HT-29 (cell line): Measurements from ENCODE around the gene GPR3. TPM values are rescaled to one million over a fixed set of nuclear protein-coding genes. Genes with fewer than 3 reads are reported as not detected.
"Not testable (repeated sequence)": the region's sequence is repeated elsewhere in the genome, so short reads cannot be mapped to it uniquely, and the experiment has no call there.

Experiments used
- DNase-seq: peaks from one replicate; pipeline ENCODE4 v3.0.0-alpha.2; 2015; ENCODE audit warnings: low spot score
- total RNA-seq: library from RNA; depleted of rRNA; stranded (reverse); fragments of >200 nt; shearing (Covaris generic); gene quantifications from 2 replicates; pipeline ENCODE4 v1.2.3, GENCODE V29; 2014

Gene GPR3
- total RNA-seq, 1 experiment from 2014 or later: 2.1 TPM

DNA sequence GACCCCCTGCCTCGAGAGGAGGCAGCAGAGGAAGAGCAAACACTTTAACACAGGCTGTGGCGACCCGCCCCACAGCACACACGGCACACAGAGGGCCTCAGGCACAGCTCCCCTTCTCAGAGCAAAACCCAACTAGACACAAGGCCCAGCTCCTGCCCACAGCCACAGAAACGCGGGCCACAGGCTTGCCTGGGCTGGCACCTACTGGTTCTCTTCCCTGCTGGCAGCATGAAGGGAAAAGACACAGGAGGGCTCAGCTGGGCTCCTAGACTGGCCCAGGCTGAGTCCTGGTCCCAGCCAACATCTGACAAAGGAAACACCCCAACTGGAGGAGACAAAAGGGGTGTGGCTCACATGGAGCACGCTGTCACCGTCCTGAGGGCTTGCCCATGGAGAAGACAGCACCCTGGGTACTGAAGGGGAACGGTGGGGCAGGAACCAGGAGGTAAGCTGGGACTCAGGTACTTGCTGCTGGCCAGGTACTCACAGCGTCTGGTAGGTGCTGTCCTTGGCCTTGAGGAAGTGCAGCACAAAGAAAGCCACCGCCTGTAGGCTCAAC is 12.8 kb upstream of the GPR3 start:
- DNase-seq: no peak

DNA sequence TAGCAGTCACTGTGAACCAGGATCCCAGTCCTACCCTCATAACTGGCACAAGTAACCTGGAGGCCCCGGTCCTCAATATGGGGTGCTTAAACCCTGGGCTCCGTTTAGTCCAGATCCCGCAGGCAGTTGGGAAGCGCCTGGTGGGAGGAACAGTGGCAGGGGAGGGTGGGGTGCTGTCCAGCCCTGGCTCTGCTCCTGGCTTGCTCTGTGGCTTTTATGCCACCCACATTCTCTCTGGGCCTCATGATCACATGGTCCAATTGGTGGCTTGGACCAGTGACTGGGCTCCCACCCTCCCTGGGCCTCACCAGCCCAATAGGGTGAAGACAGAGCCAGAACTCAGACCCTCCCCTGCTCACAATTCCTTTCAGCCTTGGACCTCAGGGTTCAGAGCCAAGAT is 12.2 kb upstream of the GPR3 start:
- no peak for DNase-seq

DNA sequence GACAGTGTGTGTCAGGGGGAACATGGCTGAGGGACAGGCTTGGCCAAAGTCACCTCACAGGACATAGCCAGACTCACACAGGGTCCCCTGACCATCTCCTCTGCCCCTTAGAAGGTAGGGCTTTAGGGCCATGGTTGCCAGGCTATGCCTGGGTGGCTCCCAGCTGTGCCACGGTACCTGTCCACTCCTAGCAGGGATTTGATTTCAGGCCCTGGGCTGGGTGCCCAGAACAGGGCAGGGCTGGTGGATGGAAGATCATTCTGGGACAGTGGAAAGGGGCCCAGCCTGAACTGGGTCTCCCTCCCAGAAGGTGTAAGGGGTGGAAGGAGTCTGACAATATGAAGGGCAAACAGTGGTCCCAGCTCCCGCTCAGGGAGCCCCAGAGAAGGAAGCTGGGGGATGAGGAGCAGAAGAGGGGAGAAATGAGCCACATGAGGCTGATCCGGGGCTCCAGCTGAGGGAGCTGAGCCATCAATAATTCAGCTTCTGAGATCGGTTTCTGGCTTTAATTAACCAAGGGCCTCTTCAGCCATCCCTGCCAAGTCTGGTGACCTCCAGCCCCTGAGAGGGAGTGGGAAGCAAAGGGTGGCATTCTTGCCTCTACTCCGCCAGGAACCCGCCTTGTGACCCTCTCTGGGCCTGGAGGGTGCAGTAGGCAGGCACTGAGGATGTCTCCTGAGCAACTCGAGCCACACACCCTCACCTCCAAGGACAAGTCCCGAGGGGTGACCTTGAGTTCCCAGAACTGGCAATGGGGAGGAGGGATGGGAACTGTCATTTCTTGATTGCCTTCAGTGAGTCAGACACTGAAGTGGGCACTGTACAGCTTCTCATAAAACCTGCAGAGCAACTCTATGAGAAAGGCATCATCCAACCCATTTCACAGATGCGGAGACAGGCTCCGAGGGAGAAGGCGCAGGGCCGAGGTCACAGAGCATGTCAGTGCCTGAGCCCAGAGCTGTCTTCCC is 11.4 kb upstream of the GPR3 start:
- DNase-seq: no peak

DNA sequence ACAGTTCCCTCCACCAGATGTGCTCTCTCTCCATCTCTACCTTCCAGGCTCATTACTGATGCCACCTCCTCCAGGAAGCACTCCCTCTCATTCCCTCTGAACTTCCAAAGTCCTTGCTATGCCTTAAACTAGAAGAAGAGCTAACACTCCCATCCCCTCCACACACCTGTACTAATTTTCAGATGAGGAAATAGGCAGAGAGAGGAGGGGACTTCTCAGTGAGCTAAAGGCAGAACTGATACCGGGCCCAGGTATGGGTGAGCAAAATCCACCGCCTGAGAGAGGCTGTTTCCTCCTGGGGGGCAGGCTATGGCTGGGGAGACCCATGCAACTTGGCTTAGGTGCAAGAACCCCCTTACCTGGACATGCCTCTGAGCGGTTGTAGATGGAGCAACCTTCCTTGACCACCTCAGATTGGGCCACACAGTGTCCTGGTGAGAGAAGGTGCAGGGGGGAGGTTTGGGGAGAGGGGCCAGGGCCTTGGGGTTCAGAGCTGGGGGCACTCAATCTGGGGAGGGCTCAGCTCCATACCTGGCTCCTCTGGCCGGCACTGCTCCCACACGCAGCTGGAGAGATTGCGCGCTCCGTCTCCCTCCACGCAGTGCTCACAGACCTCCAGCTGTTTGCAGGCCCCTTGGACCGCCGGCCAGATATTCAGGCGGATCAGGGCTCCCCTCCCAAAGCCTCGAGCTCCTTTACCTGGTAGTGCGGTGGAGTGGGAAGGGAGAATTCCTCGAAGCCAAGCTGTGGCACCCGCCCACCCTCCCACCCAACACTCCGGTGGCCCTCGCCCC is 10.3 kb upstream of the GPR3 start:
- DNase-seq: no peak

DNA sequence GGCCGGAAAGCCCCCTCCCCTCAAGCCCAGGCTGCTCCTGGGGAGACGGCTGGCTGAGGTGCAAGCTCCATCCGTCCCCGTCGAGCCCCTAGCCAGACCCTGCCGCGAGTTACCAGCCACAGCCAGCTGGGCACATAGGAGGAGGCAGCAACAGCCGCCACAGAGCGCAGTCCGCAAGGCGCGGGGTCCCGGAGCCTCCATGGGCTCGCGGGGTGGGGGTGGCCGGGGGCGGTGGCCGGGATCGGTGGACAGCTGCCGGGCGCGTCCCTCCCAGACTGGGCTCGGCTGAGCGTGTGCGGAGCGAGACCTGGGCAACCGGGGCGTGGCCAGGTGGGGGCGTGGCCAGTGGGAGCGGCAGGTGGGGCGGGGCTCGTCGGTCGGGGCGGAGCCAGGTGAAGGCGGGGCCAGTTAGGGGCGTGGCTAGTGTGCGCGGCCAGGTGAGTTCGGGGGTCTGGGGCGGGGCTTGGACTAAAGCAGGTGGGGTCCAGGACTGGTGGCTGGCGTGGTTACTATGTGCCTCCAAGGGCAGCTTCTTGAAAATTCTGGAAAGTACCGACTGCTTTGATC is 9.3 kb upstream of the GPR3 start, which contains the start of gene CD164L2:
Gene CD164L2, minus strand, starts transcription at position 295 of the 567 bp plus-strand sequence. Its CDS starts 94 bp downstream, at position 201.
- peak; percentile 65 for DNase-seq

DNA sequence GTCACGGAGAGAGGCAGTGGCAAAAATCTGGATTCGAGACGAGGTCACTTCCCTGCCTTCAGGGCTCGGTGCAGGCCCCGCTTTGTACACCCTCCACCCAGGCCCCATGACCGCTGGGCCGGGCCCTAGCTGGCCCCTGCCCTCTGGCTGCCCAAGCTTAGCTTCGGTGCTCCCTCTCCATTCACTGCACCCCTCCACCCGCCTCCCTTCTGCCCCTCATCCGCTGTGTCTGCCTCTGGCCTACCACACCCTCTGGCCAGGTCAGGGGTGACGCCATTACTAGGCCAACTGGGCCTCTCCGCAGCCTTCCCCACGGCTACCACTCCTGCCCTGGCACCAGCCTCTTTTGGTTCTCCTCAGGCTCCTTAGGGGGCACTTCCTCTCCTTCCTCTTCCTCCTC is 8.8 kb upstream of the GPR3 start:
- no peak for DNase-seq

DNA sequence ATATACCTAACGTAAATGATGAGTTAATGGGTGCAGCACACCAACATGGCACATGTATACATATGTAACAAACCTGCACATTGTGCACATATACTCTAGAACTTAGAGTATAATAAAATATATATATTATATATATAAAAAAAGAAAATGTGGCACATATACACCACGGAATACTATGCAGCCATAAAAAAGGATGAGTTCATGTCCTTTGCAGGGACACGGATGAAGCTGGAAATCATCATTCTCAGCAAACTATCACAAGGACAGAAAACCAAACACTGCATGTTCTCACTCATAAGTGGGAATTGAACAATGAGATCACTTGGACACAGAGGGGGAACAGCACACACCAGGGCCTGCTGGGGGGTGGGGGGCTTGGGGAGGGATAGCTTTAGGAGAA is 7.6 kb upstream of the GPR3 start:
- not testable (repeated sequence) for DNase-seq

DNA sequence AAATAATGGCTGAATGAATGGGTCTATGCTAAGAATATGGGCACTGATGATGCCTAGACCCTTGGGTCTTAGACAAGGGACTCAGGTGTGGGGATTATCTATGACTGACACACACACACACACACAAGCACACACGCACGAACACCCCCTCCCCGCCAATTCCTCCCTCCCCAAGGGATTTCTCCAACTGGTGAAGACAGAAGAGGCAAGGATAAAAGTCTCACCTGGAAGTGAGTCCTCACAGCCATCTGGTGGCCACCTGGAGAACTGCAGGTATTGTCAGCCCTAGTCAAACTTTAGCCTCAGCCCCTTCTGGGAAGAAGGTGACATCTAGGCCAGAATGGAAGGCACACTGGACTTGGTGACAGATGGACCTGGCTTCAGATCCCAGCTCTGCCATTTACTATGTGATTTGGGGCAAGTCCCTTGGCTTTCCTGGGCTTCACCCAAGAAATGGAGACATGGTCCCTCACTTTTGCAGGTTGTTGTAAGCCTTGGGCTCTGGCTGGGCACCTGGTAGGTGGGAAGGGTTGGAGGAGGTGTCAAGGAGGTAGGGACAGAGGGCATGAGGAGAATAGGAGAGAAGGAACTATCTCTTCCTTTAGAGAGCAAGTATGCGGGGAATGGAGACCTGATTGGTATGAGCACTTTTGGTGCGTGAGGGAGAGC is 4.0 kb upstream of the GPR3 start:
- DNase-seq: peak; percentile 90

DNA sequence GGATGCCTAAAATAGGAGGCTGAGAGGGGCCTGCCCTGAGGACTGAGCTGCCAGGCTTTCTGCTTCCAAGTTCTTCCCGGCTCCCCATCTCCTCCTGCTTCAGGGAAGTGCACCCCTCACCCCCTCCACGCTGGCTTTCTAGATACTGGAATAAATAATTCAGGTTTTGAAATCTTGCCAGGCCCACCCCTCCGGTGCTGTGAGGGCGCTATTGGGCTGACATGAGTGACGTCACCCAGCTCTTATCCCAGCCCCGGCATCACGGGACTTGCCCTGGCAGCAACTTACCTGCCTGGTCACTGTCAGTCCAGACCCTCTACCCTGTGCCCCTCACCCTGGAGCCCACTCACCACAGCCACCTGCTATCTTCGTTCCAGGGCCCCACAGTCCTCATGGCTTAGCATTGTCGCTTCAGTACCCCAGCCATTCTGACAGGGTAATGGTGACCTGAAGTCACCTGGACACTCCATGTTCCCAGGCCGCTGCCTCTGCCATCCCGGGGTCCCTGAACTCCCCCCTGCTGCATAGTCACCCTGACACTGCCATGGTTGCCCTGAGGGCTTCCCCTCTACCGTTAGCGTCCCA is 819 bp upstream of the GPR3 start:
- peak; percentile 64 for DNase-seq

DNA sequence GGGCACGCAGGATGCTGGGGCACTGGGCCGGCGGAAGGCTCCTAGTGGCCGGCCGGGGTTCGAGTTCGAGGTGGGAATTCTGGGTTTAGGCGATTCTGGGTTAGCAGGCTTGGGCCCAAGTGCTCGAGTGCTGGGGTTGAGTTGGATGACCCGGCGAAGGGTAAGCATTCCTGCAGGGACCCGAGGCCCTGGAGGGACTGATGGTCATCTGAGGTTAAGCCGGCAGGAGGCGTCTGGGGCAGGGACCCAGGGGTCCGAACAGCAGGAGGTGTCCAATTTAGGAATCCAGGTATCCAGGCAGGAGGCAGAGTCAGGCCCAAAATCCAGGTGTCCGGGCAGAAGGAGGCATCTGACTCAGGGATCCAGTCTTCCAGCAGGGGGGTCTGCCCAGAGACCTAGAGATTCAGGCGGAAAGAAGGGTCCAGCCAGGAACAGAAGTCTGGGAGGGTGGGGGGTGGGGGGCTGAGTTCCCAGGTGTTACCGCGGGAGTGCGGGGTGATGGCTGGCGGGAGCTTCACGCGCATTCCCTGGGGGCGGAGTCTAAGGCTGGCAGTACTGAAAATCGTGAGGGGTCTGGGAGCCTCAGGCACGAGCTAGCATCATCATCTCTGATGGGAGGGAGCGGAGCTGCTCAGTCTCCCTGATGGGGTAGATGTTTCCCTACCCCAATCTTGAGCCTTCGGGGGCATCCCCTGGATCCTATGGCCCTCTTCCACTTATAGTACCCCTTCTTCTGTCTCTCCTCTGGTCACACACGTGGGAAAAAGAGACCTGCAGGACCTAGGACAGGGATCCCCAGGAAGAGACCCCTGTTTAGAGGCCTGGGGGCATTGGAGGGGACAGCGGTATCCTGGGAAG is 585 bp downstream of the GPR3 start:
- DNase-seq: peak; percentile 41

DNA sequence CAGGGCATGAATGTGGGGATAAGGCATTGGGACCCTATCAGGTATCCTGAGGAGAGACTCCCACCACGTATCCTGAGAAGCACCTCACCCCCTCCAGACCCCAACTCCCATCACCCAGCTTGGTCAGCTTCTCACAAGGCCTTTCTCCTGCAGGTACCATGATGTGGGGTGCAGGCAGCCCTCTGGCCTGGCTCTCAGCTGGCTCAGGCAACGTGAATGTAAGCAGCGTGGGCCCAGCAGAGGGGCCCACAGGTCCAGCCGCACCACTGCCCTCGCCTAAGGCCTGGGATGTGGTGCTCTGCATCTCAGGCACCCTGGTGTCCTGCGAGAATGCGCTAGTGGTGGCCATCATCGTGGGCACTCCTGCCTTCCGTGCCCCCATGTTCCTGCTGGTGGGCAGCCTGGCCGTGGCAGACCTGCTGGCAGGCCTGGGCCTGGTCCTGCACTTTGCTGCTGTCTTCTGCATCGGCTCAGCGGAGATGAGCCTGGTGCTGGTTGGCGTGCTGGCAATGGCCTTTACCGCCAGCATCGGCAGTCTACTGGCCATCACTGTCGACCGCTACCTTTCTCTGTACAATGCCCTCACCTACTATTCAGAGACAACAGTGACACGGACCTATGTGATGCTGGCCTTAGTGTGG is 1.3 kb downstream of the GPR3 start:
- DNase-seq: no peak

DNA sequence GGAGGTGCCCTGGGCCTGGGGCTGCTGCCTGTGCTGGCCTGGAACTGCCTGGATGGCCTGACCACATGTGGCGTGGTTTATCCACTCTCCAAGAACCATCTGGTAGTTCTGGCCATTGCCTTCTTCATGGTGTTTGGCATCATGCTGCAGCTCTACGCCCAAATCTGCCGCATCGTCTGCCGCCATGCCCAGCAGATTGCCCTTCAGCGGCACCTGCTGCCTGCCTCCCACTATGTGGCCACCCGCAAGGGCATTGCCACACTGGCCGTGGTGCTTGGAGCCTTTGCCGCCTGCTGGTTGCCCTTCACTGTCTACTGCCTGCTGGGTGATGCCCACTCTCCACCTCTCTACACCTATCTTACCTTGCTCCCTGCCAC is 1.8 kb downstream of the GPR3 start:
- DNase-seq: no peak

DNA sequence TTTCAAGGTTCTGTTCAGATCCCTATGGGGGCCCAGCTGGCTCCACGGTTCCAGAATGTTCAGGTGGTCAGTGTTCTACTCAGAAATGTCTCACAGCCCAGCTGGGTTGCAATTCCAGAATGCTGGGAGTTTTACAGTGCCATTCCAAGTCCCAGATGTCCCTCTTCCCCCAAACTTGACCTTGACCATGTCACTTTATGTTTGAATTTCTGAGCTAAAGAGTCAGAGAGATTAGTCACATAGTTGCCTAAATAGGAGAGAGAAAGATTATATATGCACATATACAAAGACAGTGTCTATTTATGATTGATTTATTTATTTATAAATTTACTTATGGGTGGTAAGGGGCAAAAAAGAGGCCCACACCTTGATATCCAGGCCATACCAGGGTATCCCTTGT is 2.5 kb downstream of the GPR3 start:
- DNase-seq: no peak

DNA sequence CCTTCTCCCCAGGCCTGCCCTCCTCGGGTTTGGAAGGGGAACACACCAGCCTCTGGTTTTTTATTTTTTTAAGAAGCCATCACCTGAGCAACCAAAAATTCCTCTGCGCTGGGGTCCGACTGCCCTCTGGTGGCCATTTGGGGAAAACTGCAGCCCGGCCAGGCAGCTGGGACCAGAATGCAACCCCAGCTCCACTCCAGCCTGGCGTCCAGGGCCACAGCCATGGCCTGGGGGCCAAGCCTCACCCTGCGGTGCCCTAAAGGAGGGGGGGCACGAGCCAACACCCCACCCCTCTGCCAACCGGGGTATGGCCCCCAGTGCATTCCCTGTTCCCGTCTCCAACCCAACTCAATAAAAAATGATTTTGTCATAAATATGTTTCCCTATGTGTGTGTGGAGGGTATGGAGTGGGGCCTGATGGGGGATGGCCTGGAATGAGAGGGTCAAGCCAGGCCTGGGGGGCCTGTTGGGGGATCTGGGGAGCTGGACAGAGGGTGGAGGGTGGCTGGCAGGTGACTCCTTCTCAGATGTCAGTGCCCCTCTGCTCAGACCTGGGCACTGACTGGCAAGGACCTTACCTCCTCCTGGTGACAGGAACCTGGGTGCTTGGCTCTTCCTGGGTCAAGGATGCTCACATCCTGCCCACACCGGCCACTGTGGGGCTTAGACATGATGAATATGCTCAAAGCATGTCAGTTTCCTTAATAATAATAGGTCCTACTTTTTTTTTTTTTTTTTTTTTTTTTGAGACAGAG is 3.2 kb downstream of the GPR3 start:
- DNase-seq: peak; percentile 85

DNA sequence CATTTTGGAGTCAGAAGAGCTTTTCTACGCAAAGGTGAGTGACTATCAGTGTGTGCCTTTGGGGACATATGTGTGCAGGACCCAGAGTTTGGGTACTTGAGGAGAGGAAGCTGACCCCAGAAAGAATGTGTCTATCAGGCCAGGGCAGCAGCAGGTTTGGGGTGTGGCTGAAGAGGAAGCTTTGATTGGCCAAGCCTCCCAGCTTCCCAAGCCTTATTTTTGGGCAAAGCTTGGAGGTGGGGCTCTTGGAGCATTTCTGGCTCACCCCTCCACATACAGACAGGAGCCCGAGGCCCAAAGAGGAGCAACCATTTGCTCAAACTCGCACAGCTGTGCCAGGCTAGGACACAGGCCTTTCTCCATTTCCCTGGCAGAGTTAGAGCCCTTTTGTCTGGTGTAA is 4.7 kb downstream of the GPR3 start:
- no peak for DNase-seq

DNA sequence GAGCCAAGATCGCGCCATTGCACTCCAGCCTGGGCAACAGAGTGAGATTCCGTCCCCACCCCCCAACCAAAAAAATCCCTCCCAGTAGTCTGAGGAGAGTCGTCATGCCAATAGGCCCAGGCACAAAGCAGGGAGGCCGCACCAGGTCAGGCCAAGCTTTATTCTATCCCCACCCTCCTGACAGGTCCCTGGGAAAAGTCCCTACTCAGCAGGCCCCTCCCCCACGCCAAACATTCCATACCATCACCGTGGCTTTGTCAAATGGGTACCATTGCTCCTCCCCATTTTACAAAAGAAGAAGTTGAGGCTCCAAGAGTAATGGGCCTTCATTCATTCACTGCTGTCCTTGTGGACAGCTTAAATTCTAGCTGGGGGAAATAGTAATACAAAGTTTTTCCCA is 5.3 kb downstream of the GPR3 start:
- DNase-seq: no peak

DNA sequence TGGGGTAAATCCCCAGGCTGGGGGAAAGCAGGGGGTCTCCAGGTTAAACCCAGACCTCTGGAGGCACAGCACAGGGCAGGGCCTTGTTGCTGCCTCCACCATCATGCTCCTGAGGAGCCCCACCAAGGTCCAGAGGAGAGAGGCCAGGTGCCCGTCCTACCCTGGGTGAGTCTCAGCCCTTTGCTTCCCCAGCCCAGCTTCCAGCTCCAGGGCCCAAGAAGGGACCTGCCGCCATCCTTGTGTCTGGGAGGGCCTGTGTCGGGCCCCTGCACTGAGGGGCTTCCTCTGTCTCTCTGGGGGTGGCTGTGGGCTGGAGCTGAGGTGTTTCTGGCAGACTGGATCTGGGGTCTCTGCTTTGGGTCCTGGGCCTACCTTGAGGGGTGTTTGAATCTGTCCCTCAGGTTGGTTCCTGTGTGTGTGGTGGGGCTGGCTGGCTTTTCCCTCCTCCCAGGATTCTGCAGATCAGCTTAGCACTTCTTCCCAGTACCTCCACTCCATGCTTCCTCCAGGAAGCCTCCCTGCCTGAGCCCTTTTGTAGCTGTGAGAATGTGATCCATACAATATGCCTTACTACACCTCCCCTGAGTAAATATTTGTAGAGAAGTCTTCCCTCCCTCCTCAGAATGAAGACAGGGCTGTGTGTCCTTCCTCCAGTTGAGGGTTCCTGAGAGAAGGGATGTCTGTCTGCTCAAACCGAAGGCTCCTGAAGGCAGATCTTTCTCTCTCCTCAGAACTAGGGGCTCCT is 6.2 kb downstream of the GPR3 start:
- no peak for DNase-seq
